ENCODE results near the gene CD248.
"Not testable (repeated sequence)": the region's sequence is repeated elsewhere in the genome, so short reads cannot be mapped to it uniquely, and the experiment has no call there.

Gene CD248, protein sequence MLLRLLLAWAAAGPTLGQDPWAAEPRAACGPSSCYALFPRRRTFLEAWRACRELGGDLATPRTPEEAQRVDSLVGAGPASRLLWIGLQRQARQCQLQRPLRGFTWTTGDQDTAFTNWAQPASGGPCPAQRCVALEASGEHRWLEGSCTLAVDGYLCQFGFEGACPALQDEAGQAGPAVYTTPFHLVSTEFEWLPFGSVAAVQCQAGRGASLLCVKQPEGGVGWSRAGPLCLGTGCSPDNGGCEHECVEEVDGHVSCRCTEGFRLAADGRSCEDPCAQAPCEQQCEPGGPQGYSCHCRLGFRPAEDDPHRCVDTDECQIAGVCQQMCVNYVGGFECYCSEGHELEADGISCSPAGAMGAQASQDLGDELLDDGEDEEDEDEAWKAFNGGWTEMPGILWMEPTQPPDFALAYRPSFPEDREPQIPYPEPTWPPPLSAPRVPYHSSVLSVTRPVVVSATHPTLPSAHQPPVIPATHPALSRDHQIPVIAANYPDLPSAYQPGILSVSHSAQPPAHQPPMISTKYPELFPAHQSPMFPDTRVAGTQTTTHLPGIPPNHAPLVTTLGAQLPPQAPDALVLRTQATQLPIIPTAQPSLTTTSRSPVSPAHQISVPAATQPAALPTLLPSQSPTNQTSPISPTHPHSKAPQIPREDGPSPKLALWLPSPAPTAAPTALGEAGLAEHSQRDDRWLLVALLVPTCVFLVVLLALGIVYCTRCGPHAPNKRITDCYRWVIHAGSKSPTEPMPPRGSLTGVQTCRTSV

GRCh38 chr11:66316849-66317251 is at the start of gene CD248:
TSS of gene CD248 (minus strand) at chr11:66317044. CDS start at chr11:66317027, 17 bp downstream.
- DNase-seq (ENCODE audit: low read depth in 3 of 3), result no peak

DNA sequence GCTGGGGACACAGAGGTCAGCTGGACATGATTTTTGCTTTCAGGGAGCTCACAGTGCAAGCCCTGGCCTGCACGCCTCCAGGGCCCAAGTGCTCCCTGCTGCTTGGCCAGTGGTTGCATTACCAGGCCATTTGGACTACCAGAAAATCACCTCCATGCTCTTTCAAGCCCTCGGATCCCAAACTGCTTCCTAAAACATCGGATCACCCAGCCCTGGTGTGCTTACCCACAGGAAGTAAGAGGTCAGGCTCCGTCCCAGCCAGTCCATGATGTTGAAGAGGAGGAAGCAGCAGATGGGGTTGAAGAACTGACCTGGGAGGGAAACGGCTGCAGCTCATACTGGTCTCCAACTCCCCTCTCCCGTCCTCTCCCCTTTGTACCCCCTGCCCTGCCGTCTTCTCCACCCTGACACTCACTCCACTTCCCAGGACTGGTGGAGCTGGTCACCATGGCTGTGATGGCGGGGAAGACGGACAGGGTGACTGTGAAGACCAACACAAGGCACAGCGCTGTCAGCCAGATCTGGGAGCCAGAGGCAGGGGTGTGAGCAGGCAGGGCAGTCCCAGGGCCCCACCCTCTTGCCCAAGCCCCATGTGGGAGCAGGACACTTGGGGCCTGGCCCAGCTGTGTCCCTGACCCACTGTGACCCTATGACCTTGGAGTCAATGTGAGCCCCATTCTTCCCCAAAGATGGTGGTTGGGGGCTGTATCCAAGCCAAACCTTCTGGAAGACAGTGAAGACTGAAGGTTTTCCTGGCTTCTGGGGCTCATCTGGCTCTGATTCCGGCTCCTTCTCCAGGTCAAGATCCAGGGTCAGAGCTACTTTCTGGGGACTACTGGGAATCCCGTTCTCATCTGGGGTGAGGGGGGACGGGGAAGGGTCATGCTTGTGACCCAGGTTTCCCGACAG is 49.1 kb upstream of the CD248 start:
- DNase-seq (ENCODE audit: low read depth in 3 of 3), result no peak

- DNase-seq (ENCODE audit: low read depth in 3 of 3), result no peak
Observed at GRCh38 chr11:66365166-66365565, 48.3 kb upstream of the CD248 start.

GRCh38 chr11:66363805-66364535 is 47.1 kb upstream of the CD248 start:
- peak; percentile 35 to 53 (median 35) for DNase-seq (ENCODE audit: low read depth in 3 of 3)

- DNase-seq (ENCODE audit: low read depth in 3 of 3), result no peak
Observed at GRCh38 chr11:66363187-66363601, 46.4 kb upstream of the CD248 start.

GRCh38 chr11:66362481-66363147 is 45.8 kb upstream of the CD248 start:
- DNase-seq (ENCODE audit: low read depth in 3 of 3), result no peak

DNA sequence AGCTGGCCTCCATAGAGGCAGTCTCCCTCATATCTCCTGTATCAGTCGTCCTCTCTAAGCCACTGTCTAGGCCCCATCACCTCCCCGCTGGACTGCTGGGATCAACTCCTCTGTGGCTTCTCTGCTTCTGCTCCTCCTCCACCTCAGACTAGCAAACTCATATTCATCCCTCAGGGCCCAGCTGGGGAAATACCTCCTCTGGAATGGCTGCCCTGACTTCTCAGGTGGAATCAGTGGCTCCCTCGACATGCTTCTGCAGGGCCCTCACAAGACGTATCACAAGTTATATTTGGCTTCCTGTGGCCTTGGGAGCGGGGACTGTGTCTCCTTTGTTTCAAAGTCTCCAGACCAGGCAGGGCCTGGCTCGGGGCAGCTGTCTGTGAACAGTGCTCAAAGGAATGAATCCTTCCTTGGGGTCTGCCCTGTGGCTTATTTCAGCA is 44.7 kb upstream of the CD248 start:
- no peak for DNase-seq (ENCODE audit: low read depth in 3 of 3)

DNA sequence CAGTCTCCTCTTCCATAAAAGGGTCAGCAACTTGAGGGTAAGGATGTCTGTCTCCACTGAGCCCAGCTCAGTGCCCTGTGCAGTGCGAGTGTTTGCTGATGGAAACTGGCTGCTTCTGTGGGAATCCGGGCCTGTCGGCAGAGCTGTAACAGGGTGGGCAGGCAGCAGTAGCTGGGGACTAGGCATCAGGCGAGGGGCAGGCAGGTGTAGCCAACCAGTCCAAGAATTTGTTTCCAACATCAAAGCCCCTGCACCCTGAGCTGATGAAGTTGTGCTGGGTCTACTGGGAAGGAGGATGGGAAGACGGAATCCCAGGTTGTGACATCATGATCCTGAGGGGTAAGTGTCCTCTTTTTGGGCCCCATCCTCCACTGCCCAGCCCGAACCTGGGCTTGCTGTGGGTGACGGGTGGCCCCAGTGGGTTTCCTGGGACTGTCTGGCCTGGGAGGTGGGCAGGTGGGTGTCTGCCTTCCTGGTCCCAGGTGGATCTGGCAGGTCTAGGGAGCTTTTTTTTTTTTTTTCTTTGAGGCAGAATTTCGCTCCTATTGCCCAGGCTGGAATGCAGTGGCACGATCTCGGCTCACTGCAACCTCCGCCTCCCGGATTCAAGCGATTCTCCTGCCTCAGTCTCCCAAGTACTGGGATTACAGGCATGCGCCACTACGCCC is 43.7 kb upstream of the CD248 start:
- no peak for DNase-seq (ENCODE audit: low read depth in 3 of 3)

DNA sequence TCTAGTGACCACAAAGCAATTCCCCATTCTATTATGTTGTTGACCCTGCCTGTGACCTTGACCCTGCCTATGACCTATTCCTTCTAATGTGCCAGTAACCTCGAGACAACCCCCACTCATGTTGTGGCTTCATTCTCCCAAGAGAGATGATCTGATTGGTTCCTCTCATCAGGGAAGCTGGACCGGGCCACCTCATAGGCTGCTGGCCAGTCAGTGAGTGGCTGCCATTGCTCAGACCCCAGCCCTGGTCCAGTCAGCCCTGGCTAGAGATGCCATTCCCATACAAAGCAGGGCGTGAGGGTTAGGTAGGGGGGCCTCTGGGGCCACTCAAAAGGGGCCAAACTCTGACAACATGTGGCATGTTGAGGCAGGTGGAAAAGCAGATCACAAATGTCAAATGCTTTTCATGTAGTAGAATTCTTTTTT is 42.8 kb upstream of the CD248 start:
- no peak for DNase-seq (ENCODE audit: low read depth in 3 of 3)

- DNase-seq (ENCODE audit: low read depth in 3 of 3), result not testable (repeated sequence)
Observed at GRCh38 chr11:66350560-66351235, 33.9 kb upstream of the CD248 start.

GRCh38 chr11:66349084-66349386 is 32.2 kb upstream of the CD248 start:
- DNase-seq (ENCODE audit: low read depth in 3 of 3), result no peak

DNA sequence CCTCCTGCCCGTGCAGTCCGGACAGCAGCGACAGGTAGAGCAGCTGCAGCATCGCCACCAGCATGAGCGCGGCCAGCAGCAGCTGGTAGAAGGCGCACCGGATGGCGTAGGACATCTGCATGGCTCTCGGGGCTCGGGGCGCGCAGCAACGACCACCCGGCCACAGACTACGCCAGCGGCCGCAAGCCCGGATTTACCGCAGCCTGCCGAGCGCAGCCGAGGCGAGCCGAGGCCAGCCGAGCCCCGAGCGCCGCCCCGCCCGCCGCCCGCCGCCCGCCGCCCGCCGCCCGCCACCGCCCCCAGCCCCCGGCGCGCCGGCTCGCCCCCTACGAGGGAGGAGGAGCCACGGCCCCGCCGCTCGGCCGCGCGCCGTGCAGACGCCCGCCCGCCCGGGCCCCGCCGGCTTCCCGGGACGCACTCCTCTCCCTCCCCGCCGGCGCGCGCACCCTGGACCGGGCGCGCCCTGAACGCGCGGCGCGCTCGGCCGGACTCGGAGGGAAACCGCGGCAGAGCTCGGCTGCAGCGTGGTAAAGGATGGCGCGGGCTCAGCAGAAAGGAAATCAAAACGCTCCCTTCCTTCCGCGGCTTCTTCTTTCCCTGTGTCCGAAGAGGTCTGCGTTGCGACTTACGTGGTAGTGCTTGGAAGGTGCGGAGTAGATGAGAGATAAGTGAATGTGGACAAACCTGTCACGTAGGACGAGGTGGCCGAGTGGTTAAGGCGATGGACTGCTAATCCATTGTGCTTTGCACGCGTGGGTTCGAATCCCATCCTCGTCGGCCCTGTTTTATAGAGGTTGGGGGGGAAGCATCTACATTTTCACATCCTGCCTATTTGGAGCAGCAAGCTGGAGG is 30.8 kb upstream of the CD248 start, which contains the start of gene B4GAT1:
Gene B4GAT1 (minus strand): TSS at position 205 of the 852 bp plus-strand sequence. CDS start 84 bp downstream, at position 121.
- DNase-seq (ENCODE audit: low read depth in 3 of 3), result peak; percentile 66 to 71 (median 68)

DNA sequence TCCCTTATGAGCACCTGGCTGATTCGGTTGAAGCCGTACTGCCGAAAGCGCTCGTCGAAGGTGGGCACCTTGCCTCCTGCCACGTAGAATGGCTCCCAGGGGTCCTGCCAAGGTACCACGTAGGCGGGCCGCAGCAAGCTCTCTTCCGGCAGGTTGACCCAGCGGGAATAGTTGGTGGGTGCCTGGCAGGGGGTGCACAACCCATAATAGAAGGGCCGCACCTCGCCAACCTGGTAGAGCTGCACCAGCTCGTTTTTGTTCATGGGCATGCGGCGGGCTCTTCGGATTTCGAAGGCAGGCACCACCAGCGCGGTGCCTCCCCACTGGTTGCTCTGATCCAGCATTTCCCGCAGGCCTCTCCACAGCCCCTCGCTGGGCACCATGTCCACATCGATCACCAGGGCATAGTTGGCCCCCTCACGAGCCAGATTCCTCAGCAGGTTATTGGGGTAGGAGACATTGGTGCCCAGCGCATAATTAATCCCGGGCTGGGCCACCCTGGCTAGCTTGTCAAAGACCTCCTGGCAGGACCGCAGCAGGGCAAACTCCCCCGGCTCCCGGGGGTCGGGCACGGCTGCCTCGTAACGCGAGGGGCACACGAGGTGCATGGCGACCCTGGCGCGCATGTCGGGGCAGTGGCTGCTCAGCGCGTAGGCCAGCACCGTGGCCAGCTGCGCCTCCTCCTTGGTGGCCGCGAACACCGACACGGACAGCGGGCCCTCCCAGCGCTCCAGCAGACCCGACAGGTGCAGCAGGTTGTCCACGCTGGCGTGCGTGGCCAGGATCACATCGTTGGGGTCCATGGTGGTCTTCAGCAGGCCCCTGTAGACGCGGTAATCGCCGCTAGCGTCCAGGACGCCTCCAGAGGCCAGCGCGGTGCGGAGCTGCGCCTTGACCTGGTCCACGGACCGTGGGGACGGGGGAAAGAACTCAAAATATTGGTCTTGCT is 29.9 kb upstream of the CD248 start:
- no peak for DNase-seq (ENCODE audit: low read depth in 3 of 3)

GRCh38 chr11:66345316-66345649 is 28.4 kb upstream of the CD248 start:
- DNase-seq (ENCODE audit: low read depth in 3 of 3), result no peak

DNA sequence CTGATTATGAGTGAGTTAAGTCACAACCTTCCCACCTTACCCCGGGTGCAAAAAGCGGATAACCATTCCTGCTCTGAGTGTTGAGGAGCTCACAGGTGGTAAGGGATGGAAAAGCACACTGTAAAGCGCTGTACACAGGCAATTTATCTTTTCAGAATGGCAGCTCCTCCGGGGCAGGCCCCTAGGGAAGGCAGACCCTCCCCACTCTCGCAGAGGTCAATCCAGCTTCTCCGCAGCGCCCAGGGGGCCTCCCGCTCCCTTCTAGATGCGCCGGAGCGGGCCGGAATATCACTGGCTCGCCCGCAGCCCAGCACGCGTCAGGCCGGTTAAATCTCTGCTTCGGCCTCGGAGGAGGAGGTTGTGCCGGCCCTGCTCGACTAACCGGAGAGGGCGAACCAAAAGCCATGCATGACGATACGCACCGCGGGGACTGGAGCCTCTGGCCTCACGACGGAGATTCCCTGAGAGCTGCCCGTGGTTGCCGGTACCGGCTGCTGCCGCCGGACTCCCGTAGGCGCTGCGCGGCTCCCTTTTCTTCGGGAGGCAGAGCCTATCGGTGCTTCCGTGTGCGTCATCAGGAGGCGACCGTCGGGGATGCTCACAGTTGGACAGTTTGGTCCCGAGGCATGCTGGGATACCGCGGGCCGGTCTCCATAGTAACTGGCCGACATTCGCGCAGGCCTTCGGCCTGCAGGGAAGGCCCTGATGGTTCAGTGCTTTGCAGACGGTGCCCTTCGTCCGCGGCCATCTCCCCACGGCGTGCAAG is 27.9 kb upstream of the CD248 start, which contains the start of gene BRMS1:
Gene BRMS1 (minus strand): TSS at position 555 of the 766 bp plus-strand sequence. CDS start 2,870 bp downstream, outside the sequence.
- DNase-seq (ENCODE audit: low read depth in 3 of 3), result peak; percentile 83 to 92 (median 87)

GRCh38 chr11:66343176-66343575 is 26.3 kb upstream of the CD248 start:
- no peak for DNase-seq (ENCODE audit: low read depth in 3 of 3)

Data from stimulated activated CD4-positive, alpha-beta T cell treated with anti-CD3 and anti-CD28 coated beads, TNF-alpha, amount 100 ng/mL, for 4 hours (primary cell).